Activated CD4-positive, CD25-positive, alpha-beta regulatory T cell treated with anti-CD3 and anti-CD28 coated beads, Interleukin-2, amount 50 U/mL, for 16 hours (primary cell): ENCODE results near the gene RPGR.

Source experiments
- DNase-seq: peaks from one replicate; pipeline ENCODE4 v3.0.0-alpha.2; 2020; ENCODE audit warnings: low read depth, low spot score

Gene RPGR

DNA sequence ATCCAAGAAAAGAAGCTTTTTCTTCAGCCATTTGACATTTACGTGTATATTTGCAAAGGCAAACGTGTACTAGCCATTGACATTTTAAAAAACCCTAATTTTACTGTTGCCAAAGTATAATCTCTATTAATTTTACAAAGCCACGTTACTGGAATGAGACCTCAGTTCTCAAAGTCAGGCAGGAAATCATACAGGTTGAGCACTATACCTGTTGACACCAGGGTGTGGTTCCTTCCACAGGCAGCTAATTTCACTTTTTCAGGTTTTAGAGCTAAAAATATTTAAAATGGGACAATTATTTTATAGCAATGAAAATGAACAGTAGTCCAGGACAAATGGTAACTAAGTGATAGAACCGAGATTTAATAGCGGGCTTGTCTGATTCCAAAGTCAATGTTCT lies 6.5 kb downstream of the RPGR start:
- DNase-seq = no peak

DNA sequence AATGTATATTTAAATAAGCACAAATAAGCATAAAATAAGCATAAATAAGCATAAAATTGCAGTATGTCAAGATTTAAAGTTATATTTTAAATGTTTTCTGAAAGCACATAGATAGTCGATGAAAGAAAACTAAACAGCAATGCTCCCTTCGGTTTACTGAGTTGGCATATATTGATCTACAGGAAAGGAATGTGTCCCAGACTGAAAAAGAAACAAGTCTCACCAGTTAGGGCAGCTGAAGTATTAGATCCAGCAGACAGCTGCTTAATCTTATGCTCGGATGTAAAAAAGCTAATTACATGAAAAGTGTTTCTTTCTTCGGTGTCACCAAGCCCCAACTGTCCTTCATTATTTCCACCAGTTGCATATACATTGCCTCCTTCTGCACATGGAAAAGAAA lies 8.7 kb downstream of the RPGR start:
- no peak for DNase-seq

DNA sequence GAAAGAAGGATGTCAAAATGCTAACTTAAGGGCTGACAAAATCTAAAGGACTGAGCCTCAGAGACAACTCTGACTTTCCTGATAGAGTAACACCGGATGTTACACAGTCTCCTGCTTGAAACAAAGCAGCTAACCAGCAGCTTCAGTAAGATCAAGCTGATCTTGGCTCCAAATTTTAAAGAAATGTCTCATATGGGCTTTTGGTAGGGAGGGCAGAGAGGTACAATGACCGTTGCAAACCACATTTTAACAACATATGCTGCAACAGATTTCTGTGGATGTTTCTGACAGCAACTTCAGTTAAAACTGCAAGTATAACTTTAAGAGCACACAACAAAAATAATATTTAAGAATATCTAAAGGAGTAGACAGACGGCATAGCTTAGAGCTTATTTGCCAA lies 9.1 kb downstream of the RPGR start:
- DNase-seq = no peak

DNA sequence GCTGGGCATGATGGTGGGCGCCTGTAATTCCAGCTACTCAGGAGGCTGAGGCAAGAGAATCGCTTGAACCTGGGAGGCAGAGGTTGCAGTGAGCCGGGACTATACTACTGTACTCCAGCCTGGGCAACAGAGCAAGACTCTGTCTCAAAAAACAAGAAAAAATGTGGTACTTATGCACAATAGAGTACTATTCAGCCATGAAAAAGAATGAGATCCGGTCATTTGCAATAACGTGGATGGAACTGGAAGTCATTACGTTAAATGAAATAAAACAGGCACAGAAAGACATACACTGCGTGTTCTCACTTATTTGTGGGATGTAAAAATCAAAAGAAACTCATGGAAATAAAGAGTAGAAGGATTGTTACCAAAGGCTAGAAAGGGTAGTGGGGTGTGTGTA lies 12.1 kb downstream of the RPGR start:
- no peak for DNase-seq

DNA sequence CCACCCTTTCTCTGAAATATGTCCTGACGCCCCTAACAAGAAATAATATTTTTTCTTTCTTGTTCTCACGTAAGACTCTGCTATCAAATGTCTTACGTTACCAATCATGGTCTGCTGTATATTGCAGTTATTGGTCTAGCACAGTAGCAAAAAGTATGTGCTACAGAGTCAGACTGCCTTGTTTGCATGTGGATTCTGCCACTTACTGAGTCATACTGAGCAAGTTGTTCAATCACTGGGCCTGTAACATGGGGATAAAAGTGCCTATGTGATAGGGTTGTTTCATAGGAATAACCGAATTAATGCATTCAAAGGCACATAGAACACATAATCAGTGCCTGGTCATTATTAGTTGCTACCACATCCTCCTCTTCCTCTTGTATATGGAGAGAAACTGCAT lies 14.1 kb downstream of the RPGR start:
- DNase-seq = no peak

DNA sequence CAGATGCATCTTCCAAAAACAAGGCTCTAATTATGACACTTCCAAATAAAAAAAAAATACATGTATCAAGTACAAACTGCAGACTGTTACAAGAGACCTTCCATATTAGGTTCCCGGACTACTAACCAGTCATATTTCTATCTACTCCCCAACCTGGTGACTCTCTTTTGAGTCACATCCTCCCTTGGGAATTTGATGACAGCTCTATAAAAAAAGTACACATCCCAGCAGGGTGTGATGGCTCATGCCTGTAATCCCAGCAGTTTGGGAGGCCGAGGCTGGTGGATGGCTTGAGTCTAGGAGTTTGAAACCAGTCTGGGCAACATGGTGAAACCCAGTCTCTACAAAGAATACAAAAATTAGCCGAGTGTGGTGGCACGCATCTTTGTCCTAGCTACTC lies 14.9 kb downstream of the RPGR start:
- DNase-seq = no peak

DNA sequence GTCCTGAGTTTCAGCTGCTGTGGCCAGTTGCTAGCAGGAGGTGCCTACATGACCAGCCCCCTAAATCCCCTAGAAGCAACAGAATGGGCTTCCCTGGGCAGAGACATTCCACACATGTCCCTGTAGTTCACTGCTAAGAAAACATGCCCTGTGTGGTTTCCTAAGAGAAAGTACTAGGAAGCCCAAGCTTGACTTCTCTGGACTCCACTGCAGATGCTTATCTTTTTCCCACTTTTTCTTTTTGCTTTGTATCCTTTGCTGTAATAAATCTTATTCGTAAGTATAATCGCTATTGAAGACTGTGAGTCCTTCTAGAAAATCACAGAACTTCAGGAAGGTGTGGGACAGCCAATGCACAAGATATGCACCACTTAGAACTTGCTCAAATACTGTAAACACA lies 15.6 kb downstream of the RPGR start:
- no peak for DNase-seq

DNA sequence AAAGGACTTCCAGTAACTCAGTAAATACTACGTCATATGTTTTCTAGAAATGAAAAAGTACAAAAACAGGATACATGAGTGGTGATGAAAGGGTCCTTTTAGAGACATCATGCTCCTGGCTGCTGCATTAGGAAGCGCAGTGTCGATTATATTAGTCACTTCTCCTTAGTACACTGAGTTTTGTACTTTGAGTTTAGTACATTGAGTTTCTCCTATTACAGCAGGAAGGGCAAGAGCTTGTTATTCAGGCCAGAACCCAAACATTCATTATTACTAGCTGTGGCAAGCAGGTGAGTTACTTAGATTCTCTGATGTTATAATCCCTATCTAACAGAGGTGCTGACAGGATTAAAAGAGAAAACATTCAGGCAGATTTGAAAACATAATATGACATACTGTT lies 21.3 kb downstream of the RPGR start:
- no peak for DNase-seq

DNA sequence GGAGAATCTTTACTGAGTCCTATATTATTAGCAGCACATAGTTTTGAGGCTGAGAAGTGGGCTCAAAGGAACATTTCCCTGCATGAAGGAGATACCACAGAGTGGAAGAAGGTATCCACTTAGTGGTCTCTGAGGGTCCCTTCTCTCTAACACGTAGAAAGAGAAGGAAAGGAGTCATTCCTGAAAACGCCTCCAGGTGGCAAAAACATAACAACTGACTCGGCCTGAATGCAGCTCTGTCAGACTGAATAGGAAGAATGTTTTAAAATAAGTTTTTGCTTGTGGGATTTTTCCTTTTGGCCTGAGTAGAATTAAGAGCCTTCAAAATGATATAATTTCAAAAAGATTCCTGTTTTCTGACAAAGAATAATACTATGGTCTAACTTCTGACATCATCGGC lies 23.3 kb downstream of the RPGR start:
- DNase-seq = no peak

DNA sequence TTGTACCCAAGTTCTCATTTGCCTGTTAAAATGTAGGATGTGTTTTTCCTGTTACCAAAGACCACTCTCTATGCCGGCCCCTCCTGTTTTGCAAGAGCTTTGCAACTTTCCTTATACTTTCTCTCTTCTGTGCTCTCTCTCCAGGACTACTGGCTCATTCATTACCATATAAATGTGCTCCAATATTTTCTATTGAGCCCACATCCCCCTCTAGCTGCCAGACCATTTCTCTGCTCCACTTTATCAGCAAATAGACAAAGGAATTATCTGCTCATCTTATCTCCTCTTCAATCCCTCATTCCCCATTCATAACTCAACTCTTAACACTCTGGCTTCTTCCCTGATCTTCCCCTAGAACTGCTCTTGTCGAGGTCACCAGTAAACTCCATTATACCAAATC lies 33.6 kb downstream of the RPGR start:
- no peak for DNase-seq

DNA sequence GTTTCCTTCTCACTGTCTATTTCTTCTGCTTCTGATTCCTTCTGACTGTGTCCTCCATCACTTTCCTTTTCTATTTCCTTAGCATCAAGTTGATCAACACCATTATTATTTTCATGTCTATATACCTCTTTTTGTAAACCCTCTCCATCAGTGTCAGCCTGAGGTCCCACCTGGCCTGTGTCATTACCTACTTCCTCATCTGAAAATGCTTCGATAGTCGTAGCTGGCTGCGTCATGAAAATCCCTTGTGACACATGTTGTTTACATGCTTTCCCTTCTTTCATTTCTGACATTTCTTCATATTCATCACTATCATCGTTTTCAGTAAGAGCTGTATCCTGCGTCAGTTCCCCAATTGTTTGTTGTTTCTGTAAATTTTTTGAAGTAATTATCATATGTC lies 39.6 kb downstream of the RPGR start:
- DNase-seq = no peak

DNA sequence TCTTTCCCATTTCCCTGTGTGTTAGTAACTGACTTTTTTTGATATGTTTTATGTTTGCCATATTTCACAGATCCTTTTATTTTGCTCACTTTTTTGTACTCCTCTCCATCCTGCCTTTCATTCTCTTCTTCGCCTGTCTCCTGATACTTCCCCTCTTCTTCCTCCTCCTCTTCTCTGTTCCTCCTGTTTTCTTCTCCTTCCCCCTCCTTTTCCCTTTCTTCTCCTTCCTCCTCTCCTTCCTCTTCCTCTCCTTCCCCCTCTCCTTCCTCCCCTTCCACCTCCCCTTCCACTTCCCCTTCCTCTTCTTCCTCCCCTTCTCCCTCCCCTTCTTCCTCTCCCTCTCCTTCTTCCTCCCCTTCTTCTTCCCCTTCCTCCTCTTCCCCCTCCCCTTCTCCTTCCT lies 41.7 kb downstream of the RPGR start:
- DNase-seq = no peak

DNA sequence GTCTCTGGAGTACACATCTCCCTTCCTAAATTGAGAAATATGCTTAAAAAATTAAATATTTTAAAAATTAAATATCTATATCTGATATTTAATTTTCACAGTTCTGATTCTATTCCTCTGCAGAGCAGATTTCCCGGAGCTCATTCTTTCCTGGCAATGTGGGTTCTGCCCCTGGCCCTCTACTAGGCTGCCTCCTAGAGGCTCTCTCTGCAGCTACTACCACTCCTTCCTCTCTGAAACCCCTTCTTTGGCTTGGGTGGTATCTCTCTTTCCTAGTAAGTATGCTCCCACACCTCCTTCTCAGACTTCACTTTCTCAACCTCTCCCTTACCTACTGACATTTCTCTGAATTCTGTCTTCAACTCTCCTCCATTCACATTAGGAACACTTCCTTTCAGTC lies 45.3 kb downstream of the RPGR start:
- DNase-seq = no peak

DNA sequence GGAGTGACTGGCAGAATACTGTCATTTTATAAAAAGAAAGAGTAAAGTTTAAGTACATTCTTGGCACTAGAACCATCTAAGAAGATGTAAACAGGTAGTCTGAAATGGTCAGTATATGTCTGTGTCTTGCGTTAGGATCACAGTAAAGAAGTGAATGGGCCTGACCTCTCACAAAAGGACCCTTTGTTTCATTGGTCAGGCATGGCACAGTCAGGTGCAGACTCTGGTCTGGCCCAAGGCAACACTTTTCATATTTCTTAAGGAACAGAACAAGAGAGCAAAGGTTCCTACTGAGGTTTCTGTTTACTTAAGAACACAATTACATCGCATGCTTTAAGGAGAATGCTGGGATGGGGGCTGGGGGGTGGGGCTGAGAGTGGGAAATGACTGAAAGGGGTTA lies 48.1 kb downstream of the RPGR start:
- DNase-seq = no peak

DNA sequence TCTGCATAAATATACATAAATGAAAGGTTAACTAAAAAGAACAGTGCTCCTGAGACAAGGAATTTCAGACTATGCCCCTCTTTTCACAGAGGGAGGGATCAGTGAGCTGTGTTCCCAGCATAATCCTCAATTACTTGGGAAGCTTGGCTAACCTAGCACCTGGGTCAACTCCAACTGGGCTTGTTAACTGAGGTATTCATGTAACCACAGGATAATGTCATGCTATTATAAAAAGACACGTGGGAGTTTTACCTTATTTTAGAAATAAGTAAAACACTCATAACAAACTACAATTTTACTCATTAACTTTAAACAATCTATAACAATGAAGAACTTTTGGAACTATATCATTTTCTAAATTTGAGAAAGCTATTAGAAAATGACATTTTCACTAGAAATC lies 48.6 kb downstream of the RPGR start:
- DNase-seq = no peak

DNA sequence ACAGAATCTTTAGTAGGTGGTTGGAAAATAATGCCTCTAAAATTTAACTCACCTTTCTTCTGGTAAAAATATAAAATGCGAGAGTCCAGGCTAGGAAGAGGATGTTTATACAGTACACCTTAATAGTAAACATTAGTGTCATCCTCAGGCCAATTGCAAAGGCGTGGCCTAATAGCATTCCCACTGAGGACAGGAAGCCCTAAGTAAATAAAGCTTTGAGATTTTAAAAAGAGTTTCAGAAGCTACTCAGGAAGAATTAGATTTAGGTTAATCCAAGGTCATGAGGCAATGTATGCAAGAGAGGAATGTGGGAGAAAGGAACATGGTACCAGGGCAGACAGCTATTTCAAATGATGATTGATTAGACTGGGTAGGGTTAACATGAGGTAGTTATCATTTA lies 49.5 kb downstream of the RPGR start:
- DNase-seq = no peak

DNA sequence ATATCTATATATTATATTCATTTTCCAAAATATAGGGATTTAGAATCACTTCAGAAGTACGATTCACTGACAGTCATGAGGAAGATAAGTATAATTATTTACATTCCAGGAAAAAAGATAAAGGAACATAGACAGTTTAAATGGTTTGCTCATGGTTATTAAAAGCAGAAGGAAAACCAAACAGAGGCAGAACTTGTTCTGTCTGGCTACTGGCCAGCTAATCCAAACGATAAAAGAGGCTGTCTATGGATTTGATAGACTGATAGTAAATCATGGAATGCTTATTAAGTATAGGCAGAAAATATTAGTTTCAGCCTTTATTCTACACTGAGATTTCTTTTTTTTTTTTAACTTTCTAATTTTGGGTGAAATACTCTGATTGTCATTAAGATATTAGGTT lies 50.2 kb downstream of the RPGR start:
- no peak for DNase-seq

DNA sequence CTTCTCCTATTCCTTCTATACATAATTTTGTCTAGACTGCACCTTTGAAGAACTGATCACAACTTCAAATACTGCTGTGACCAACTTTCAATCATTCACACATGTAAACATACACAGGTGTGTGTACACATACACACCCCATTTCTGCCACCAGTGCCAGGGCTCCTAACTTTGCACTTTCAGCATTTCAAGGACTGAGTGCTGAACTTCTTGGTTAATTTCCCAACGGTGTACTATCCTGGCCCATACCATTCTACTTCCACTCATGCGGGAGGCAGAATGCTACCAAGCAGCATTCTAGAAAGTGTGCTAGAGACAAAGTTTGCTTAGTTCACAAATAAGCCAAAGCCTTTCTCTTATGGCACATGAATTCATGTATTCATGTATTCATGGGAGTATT lies 51.2 kb downstream of the RPGR start:
- DNase-seq = no peak

DNA sequence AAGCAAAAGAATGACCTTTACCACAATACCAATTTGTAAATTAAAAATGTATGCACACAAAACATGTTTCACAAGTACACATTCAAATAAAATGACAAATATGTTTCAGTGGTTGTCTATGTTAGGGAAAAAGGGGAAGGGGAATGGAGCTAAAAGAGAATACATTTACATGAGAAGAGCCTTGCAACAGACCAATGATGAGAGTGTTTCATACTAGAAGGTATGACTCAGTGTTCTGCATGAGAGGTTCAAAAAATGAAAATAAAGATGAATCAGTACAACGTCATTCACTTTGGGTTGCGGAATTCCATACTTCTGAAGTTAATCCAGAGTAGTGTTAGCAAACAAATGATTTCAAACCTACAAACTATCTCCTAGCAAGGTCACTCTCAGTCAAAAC lies 51.7 kb downstream of the RPGR start:
- no peak for DNase-seq

DNA sequence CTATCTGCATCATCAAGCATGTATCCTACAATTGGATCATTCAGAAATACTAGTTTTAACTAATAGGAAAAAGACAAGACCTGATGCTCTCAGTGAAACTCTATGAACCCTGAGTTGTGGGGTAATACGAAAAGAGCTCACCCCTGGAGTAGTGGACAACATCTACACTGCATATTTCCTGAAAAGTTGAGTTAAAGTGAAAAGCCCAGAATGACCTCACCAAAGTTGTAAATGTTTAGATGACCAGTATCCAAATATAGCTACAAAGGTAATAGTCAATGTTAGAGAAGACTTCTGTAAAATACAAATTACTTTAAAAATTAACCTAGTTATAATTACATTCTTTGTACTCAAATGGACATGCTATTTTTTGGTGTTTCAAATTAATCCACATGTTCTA lies 53.9 kb downstream of the RPGR start:
- DNase-seq = no peak

DNA sequence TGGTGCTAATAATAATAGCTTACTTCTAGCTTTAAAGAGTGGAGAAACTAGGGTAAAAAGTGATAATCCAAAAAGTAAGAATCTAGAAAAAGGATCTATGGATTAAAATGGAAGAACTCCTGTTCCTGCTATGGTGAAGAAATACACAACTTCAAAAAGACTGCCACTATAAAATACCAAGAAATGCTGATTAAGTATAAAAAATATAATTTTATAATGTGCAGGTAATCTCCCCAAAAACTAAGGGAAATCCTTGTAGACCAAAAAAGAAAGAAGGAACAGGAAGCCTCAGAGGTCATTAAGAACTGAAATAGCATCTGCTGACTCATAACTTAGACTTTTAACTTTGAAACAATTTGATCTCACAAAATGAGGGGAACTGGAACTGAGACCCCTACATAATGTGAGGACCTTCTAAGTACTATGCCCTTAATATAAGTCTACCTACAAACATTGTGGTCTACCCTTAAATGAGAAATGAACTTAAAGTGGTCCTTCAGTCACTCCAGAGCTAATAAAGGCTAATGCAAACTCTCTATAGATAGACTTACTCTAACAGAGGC lies 56.1 kb downstream of the RPGR start:
- no peak for DNase-seq

DNA sequence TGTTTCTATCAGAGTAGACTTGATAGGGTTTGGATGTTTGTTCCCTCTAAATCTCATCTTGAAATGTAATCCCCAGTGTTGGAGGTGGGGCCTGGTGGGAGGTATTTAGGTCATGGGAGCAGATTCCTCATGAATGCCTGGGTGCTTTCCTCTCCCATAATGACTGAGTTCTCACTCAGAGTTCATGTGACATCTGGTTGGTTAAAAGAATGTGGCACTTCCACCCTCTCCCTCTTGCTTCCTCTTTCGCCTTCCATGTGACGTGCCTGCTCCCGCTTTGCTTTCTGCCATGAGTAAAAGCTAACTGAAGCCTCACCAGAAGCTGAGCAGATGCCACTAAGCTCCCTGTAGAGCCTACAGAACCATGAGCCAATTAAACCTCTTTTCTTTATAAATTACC lies 59.3 kb downstream of the RPGR start:
- DNase-seq = no peak

DNA sequence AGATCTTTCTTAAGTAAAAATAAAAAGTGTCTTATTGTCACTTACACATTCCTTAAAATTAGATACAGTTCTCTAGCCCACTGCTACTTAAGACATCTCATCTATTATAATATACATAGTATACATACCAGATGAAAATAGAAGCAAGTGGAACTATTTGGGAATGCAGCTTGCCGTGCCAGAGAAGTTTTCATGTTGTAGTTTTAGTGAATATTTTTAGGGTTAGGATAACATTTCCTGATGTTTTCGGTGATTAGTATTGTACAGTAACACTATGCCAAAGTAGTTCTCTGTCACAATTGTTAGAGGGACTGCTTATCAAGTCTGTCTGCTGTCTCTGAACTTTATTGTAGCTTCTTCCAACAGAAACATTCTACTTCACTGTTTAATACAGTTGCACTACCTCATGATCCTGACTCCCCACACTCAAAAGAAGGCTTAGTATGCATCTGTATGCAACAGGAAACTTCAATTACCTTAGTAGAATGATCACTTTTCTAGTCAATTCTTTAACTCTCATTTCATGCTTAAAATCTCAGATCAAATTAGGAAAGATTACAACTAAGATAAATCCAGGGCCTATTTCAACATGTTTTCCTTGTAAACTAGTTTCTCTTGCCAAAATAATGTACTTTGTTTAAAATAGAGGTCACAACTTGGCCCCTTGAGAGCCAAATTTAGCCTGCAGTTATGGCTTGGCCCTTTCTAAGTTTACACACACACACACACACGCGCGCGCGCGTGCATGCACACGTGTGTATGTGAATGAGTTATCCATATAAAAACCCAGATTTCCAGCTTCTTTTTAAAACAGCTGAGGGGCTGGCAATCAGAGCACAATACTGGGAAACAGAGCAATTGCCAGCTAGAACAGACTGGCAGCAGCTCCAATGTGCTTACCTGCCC lies 64.3 kb downstream of the RPGR start:
- no peak for DNase-seq

DNA sequence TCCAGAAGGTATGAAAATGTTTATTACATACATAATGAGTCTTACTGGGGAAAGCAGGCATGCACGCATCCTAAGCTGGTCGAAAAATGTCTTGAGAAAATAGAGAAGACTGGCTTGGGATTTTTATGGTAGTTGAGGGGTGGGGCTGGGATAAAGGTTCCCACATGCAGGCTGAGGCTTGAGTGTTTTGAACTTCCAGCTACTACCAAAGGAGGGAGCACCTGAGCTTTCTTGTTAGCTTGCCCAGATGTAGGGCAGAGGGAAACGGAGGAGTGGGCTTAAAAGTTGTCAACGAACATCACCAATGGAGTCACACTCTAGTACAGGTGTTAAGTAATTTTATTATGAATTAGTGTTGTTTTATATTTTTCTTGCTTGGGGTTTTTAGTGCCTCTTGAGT lies 67.1 kb downstream of the RPGR start:
- no peak for DNase-seq
